HepG2 (cell line): ENCODE measurements around the gene ZDHHC14. TPM values are rescaled to one million over a fixed set of nuclear protein-coding genes. Genes with fewer than 3 reads are reported as not detected.

Source experiments
- ADNP ChIP-seq: sonication (generic); formaldehyde crosslinking; IDR thresholded peaks from 2 replicates; pipeline ENCODE4 v1.4.0; 2020; ENCODE audit warnings: missing genetic modification reagents
- FOSL1 ChIP-seq: sonication (generic); formaldehyde crosslinking; IDR thresholded peaks from 2 replicates; pipeline ENCODE4 v1.9.0; 2021; ENCODE audit warnings: missing genetic modification reagents, borderline replicate concordance
- GTF3A ChIP-seq: sonication (generic); formaldehyde crosslinking; conservative IDR thresholded peaks from 2 replicates; pipeline ENCODE4 v1.4.0; 2020; ENCODE audit warnings: mild to moderate bottlenecking, missing genetic modification reagents
- HNRNPL ChIP-seq: fragments of 200-400 bp; formaldehyde crosslinking; IDR thresholded peaks from 2 replicates; pipeline ENCODE4 v1.6.1; 2017; ENCODE audit warnings: mild to moderate bottlenecking, low read depth, low read length
- PHF20 ChIP-seq: sonication (generic); formaldehyde crosslinking; IDR thresholded peaks from 2 replicates; pipeline ENCODE4 v1.5.0; 2020; ENCODE audit warnings: mild to moderate bottlenecking, missing genetic modification reagents
- PITX1 ChIP-seq: sonication (generic); formaldehyde crosslinking; IDR thresholded peaks from 2 replicates; pipeline ENCODE4 v1.5.1; 2020; ENCODE audit warnings: mild to moderate bottlenecking, missing genetic modification reagents
- POLR2G ChIP-seq: fragments of 200-400 bp; formaldehyde crosslinking; IDR thresholded peaks from 2 replicates; pipeline ENCODE4 v1.6.1; 2018; ENCODE audit warnings: mild to moderate bottlenecking, low read depth, low read length, moderate library complexity
- TSC22D2 ChIP-seq: sonication (generic); formaldehyde crosslinking; IDR thresholded peaks from 2 replicates; pipeline ENCODE4 v1.5.1; 2020; ENCODE audit warnings: missing genetic modification reagents, mild to moderate bottlenecking, borderline replicate concordance
- ZBTB20 ChIP-seq: sonication (generic); formaldehyde crosslinking; IDR thresholded peaks from 2 replicates; pipeline ENCODE4 v1.8.1; 2023; ENCODE audit warnings: missing genetic modification reagents, low read depth, mild to moderate bottlenecking, borderline replicate concordance
- ZMYM2 ChIP-seq: sonication (generic); formaldehyde crosslinking; IDR thresholded peaks from 2 replicates; pipeline ENCODE4 v1.8.0; 2022; ENCODE audit warnings: mild to moderate bottlenecking, missing genetic modification reagents
- ZNF564 ChIP-seq: sonication (generic); formaldehyde crosslinking; IDR thresholded peaks from 2 replicates; pipeline ENCODE4 v1.8.1; 2023; ENCODE audit warnings: mild to moderate bottlenecking, missing genetic modification reagents
- ZNF737 ChIP-seq: sonication (generic); formaldehyde crosslinking; IDR thresholded peaks from 2 replicates; pipeline ENCODE4 v1.5.0; 2020; ENCODE audit warnings: missing genetic modification reagents, mild to moderate bottlenecking, borderline replicate concordance
- ZNF776 ChIP-seq: sonication (generic); formaldehyde crosslinking; IDR thresholded peaks from 2 replicates; pipeline ENCODE4 v1.4.0; 2020; ENCODE audit warnings: mild to moderate bottlenecking, missing genetic modification reagents
- polyA plus RNA-seq, 8 experiments: library from polyadenylated mRNA; depleted of rRNA in 3 of 8; stranded (reverse) in 7 of 8; unstranded in 1 of 8; fragments of >200 nt; fragmentation: Illumina TruSeq in 4 of 8; extraction: Trizol in 4 of 8; gene quantifications; 2 replicates each; pipeline versions ENCODE4 v1.2.1 to v1.2.3, GENCODE V29; 2011 to 2016; ENCODE audit warnings: low read depth in 4 of 8, missing spikeins in 1 of 8, mixed read lengths in 1 of 8; ENCODE audit not compliant: insufficient read depth in 1 of 8
- total RNA-seq, 5 experiments: library from RNA; depleted of rRNA; stranded (reverse); fragments of >200 nt; fragmentation: Illumina TruSeq; extraction: Trizol; gene quantifications; 2 replicates each; pipeline ENCODE4 v1.2.3, GENCODE V29; 2016; ENCODE audit warnings: low read depth in 1 of 5
- TF ChIP-seq, protein P1 (sequence below): sonication (generic); formaldehyde crosslinking; IDR thresholded peaks from 2 replicates; pipeline ENCODE4 v1.4.0; 2020; ENCODE audit warnings: missing genetic modification reagents, borderline replicate concordance
- TF ChIP-seq, protein P2 (sequence below): sonication (generic); formaldehyde crosslinking; IDR thresholded peaks from 2 replicates; pipeline ENCODE4 v1.4.0; 2020; ENCODE audit warnings: missing genetic modification reagents
- TF ChIP-seq, protein P3 (sequence below): sonication (generic); formaldehyde crosslinking; IDR thresholded peaks from 2 replicates; pipeline ENCODE4 v1.5.0; 2020; ENCODE audit warnings: mild to moderate bottlenecking, missing genetic modification reagents

The ZDHHC14 gene
- total and polyA plus RNA-seq, 2 of the 13 experiments (the other 11 are each of a cell fraction or from before 2014, with no cell fraction given): 3.7 to 9.5 TPM

DNA sequence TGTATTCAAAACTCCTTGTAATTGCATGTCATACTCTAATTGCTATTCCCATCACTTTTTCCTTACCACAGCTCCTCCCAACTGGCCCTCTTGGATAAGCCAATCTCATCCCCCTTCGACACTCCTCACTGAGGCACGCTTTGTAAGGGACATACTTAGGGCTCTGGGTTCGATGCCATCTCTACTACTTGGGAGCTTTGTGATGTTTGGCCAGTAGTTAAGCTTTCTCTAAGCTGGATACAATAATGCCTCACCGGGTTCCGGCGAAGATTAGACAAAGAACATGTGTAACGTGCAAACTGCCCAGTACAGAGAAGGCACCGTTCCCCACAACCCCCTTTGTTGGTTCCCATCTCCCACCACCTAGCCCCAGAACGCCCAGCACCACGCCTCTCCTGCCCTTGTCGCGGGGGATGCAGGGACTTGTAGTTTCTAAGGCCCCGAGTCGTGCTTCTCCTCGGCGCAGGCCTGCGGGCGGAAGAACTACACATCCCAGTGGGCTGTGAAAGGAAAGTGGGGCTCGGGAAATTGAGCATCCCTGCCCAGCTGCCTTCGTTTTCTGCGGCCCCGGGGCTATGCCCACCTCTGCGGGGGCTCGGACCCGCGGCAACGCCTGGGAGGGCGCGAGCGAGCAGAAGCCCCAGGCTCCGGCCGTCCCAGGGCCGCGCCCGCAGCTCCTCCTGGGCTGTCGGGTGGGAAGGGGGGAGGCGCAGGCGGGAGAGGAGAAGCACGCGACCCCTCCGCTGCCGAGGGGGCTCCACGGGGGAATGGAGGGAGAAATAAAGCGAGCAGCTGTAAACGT is 1.1 kb upstream of the ZDHHC14 start (continued):
- TF ChIP-seq, protein P1, sequence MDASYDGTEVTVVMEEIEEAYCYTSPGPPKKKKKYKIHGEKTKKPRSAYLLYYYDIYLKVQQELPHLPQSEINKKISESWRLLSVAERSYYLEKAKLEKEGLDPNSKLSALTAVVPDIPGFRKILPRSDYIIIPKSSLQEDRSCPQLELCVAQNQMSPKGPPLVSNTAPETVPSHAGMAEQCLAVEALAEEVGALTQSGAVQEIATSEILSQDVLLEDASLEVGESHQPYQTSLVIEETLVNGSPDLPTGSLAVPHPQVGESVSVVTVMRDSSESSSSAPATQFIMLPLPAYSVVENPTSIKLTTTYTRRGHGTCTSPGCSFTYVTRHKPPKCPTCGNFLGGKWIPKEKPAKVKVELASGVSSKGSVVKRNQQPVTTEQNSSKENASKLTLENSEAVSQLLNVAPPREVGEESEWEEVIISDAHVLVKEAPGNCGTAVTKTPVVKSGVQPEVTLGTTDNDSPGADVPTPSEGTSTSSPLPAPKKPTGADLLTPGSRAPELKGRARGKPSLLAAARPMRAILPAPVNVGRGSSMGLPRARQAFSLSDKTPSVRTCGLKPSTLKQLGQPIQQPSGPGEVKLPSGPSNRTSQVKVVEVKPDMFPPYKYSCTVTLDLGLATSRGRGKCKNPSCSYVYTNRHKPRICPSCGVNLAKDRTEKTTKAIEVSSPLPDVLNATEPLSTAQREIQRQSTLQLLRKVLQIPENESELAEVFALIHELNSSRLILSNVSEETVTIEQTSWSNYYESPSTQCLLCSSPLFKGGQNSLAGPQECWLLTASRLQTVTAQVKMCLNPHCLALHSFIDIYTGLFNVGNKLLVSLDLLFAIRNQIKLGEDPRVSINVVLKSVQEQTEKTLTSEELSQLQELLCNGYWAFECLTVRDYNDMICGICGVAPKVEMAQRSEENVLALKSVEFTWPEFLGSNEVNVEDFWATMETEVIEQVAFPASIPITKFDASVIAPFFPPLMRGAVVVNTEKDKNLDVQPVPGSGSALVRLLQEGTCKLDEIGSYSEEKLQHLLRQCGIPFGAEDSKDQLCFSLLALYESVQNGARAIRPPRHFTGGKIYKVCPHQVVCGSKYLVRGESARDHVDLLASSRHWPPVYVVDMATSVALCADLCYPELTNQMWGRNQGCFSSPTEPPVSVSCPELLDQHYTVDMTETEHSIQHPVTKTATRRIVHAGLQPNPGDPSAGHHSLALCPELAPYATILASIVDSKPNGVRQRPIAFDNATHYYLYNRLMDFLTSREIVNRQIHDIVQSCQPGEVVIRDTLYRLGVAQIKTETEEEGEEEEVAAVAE: no peak
- TF ChIP-seq ZNF564 (CRISPR knock-in tag) (no peak), ADNP (CRISPR knock-in tag) (no peak), ZNF737 (CRISPR knock-in tag) (no peak), ZMYM2 (peak; percentile 39; the same call in 1 of the 2 replicates), PHF20 (CRISPR knock-in tag) (no peak; the same call in none of the 2 replicates), PITX1 (CRISPR knock-in tag) (no peak), POLR2G (peak; percentile 58), ZBTB20 (CRISPR knock-in tag) (peak; percentile 67; the same call in 1 of the 2 replicates), GTF3A (CRISPR knock-in tag) (0 out of 2 replicates have a peak, but pooled peaks have one; percentile 61), HNRNPL (peak; percentile 56; the same call in 1 of the 2 replicates), TSC22D2 (CRISPR knock-in tag) (no peak), FOSL1 (no peak; the same call in 1 of the 2 replicates), ZNF776 (CRISPR knock-in tag) (no peak)
- TF ChIP-seq, protein P2, sequence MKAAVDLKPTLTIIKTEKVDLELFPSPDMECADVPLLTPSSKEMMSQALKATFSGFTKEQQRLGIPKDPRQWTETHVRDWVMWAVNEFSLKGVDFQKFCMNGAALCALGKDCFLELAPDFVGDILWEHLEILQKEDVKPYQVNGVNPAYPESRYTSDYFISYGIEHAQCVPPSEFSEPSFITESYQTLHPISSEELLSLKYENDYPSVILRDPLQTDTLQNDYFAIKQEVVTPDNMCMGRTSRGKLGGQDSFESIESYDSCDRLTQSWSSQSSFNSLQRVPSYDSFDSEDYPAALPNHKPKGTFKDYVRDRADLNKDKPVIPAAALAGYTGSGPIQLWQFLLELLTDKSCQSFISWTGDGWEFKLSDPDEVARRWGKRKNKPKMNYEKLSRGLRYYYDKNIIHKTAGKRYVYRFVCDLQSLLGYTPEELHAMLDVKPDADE (CRISPR knock-in tag): no peak
- TF ChIP-seq, protein P3, sequence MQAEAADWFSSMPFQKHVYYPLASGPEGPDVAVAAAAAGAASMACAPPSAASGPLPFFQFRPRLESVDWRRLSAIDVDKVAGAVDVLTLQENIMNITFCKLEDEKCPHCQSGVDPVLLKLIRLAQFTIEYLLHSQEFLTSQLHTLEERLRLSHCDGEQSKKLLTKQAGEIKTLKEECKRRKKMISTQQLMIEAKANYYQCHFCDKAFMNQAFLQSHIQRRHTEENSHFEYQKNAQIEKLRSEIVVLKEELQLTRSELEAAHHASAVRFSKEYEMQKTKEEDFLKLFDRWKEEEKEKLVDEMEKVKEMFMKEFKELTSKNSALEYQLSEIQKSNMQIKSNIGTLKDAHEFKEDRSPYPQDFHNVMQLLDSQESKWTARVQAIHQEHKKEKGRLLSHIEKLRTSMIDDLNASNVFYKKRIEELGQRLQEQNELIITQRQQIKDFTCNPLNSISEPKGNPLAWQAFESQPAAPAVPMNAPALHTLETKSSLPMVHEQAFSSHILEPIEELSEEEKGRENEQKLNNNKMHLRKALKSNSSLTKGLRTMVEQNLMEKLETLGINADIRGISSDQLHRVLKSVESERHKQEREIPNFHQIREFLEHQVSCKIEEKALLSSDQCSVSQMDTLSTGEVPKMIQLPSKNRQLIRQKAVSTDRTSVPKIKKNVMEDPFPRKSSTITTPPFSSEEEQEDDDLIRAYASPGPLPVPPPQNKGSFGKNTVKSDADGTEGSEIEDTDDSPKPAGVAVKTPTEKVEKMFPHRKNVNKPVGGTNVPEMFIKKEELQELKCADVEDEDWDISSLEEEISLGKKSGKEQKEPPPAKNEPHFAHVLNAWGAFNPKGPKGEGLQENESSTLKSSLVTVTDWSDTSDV (CRISPR knock-in tag): no peak
